HepG2 (cell line): Measurements from ENCODE around the gene CAMK1D. TPM values are rescaled to one million over a fixed set of nuclear protein-coding genes. Genes with fewer than 3 reads are reported as not detected.

ENCODE experiments used
- ATAC-seq: fragments of 200-7000 bp; cut with Tn5 transposase; 3 replicates; pipeline ENCODE4 v1.9.1; 2020; ENCODE audit warnings: mild to moderate bottlenecking, moderate library complexity
- BruUV-seq: library from RNA; stranded (reverse); fragments of 400-500 nt; replicated peaks from 2 replicates; lab custom pipeline; 2021; lab: Mats Ljungman, UMichigan
- CTCF ChIA-PET: fragments of 300-600 bp; formaldehyde crosslinking; extraction: SDS; loops from one replicate; lab custom pipeline; 2021; ENCODE audit warnings: low total read pairs, inconsistent platforms, low intra/inter-chr PET ratio; lab: Yijun Ruan, JAX
- POLR2A ChIA-PET: fragments of 350-600 bp; sonication (Branson Sonifier 250); formaldehyde crosslinking; loops from one replicate; lab custom pipeline; 2020; ENCODE audit warnings: antibody characterized with exemption, inconsistent platforms; lab: Yijun Ruan, JAX
- DNase-seq: peaks from one replicate; pipeline ENCODE4 v3.0.0-alpha.2; 2015; ENCODE audit warnings: low spot score
- FAIRE-seq: peaks from 3 replicates; lab custom pipeline; 2011; peaks lifted over from hg19 to GRCh38; lab: Jason Lieb, UNC
- H2AFZ ChIP-seq: one replicate; pipeline ENCODE4 v1.6.1; 2011; ENCODE audit warnings: low read length, inconsistent platforms
- H3K27ac ChIP-seq: fragments of 300-600 bp; 3 replicates; pipeline ENCODE4 v1.8.0; 2011; ENCODE audit warnings: mixed run types, mild to moderate bottlenecking, mixed read lengths, low read length, inconsistent platforms; ENCODE audit not compliant: insufficient read depth; ENCODE audit errors: extremely low read length
- H3K27me3 ChIP-seq, 2 experiments: fragments of 200-600 bp in 1 of 2; 2 replicates in 1 of 2; 3 replicates in 1 of 2; pipeline versions ENCODE4 v1.6.0 to v1.8.0; 2011; ENCODE audit warnings: low read length in 2 of 2, mild to moderate bottlenecking in 2 of 2, moderate library complexity in 2 of 2, inconsistent platforms in 1 of 2; ENCODE audit not compliant: insufficient read depth in 2 of 2, control insufficient read depth in 1 of 2
- H3K36me3 ChIP-seq, 2 experiments: fragments of 200-600 bp in 1 of 2; replicated peaks in 1 of 2; 2 replicates in 1 of 2; 3 replicates in 1 of 2; pipeline versions ENCODE4 v1.5.1 to v1.8.0; 2011; ENCODE audit warnings: low read length in 2 of 2, inconsistent platforms in 1 of 2; ENCODE audit not compliant: insufficient read depth in 2 of 2, control insufficient read depth in 1 of 2
- H3K4me1 ChIP-seq: 2 replicates; pipeline ENCODE4 v1.5.1; 2012; ENCODE audit warnings: low read length, inconsistent platforms; ENCODE audit not compliant: insufficient read depth
- H3K4me2 ChIP-seq: 2 replicates; pipeline ENCODE4 v1.6.0; 2011; ENCODE audit warnings: low read depth, low read length, inconsistent platforms
- H3K4me3 ChIP-seq, 3 experiments: fragments of 200-600 bp in 1 of 3; sonication (generic), shearing (Covaris generic) in 1 of 3; replicated peaks in 1 of 3; 2 replicates each; pipeline ENCODE4 v1.5.1; 2011 to 2016; ENCODE audit warnings: low read length in 3 of 3, inconsistent platforms in 2 of 3, low read depth in 2 of 3, mild to moderate bottlenecking in 2 of 3, control low read depth in 1 of 3, mixed read lengths in 1 of 3; ENCODE audit not compliant: insufficient read depth in 1 of 3
- H3K79me2 ChIP-seq: one replicate; pipeline ENCODE4 v1.6.1; 2011; ENCODE audit warnings: low read length, inconsistent platforms; ENCODE audit not compliant: insufficient read depth
- H3K9ac ChIP-seq: 2 replicates; pipeline ENCODE4 v1.6.0; 2011; ENCODE audit warnings: mild to moderate bottlenecking, low read depth, low read length, inconsistent platforms; ENCODE audit not compliant: insufficient read depth
- H3K9me3 ChIP-seq: 2 replicates; pipeline ENCODE4 v1.5.1; 2012; ENCODE audit warnings: mild to moderate bottlenecking, low read length
- H4K20me1 ChIP-seq: 2 replicates; pipeline ENCODE4 v1.6.0; 2011; ENCODE audit warnings: inconsistent platforms, mild to moderate bottlenecking, low read length, moderate library complexity; ENCODE audit not compliant: insufficient read depth
- ETV6 ChIP-seq: sonication (generic); formaldehyde crosslinking; conservative IDR thresholded peaks from 2 replicates; pipeline ENCODE4 v1.4.0; 2020; ENCODE audit warnings: missing genetic modification reagents
- GZF1 ChIP-seq: sonication (generic); formaldehyde crosslinking; IDR thresholded peaks from 2 replicates; pipeline ENCODE4 v1.5.1; 2020; ENCODE audit warnings: mild to moderate bottlenecking, missing genetic modification reagents
- NBN ChIP-seq: fragments of 450-650 bp; conservative IDR thresholded peaks from 2 replicates; pipeline ENCODE4 v1.6.1; 2017
- NFE2L1 ChIP-seq: sonication (generic); formaldehyde crosslinking; IDR thresholded peaks from 2 replicates; pipeline ENCODE4 v1.4.0; 2020; ENCODE audit warnings: missing genetic modification reagents, mild to moderate bottlenecking, borderline replicate concordance
- RAD51 ChIP-seq: fragments of 450-650 bp; IDR thresholded peaks from 2 replicates; pipeline ENCODE4 v1.6.1; 2016; ENCODE audit warnings: borderline replicate concordance
- TSC22D2 ChIP-seq: sonication (generic); formaldehyde crosslinking; IDR thresholded peaks from 2 replicates; pipeline ENCODE4 v1.5.1; 2020; ENCODE audit warnings: missing genetic modification reagents, mild to moderate bottlenecking, borderline replicate concordance
- WGBS: methylation state at CpG from one replicate; pipeline ENCODE4 v1.1.6; 2017; ENCODE audit warnings: low lambda C conversion rate; 5-methylcytosine and 5-hydroxymethylcytosine counted together
- in situ Hi-C: cut with HindIII; loops from 2 replicates; pipeline ENCODE4 v1.10.0; 2017; ENCODE audit warnings: low pct_unique_long_range_greater_than_20kb; ENCODE audit not compliant: extremely low pct_ligation_motif_present
- intact Hi-C: fragments of 100-400 bp; cut with micrococcal nuclease; formaldehyde crosslinking; loops from one replicate; pipeline ENCODE4 v1.10.0; 2022; ENCODE audit not compliant: unreplicated experiment
- polyA plus RNA-seq, 8 experiments: library from polyadenylated mRNA; depleted of rRNA in 3 of 8; stranded (reverse) in 7 of 8; unstranded in 1 of 8; fragments of >200 nt; fragmentation: Illumina TruSeq in 4 of 8; extraction: Trizol in 4 of 8; gene quantifications; 2 replicates each; pipeline versions ENCODE4 v1.2.1 to v1.2.3, GENCODE V29; 2011 to 2016; ENCODE audit warnings: low read depth in 4 of 8, missing spikeins in 1 of 8, mixed read lengths in 1 of 8; ENCODE audit not compliant: insufficient read depth in 1 of 8
- total RNA-seq, 5 experiments: library from RNA; depleted of rRNA; stranded (reverse); fragments of >200 nt; fragmentation: Illumina TruSeq; extraction: Trizol; gene quantifications; 2 replicates each; pipeline ENCODE4 v1.2.3, GENCODE V29; 2016; ENCODE audit warnings: low read depth in 1 of 5
- TF ChIP-seq, protein P1 (sequence below): sonication (generic); formaldehyde crosslinking; IDR thresholded peaks from 2 replicates; pipeline ENCODE4 v1.9.0; 2021; ENCODE audit warnings: missing genetic modification reagents, borderline replicate concordance

CAMK1D gene
- total and polyA plus RNA-seq, 2 of the 13 experiments (the other 11 are each of a cell fraction or from before 2014, with no cell fraction given): under 0.01 TPM; not detected in 1

DNA sequence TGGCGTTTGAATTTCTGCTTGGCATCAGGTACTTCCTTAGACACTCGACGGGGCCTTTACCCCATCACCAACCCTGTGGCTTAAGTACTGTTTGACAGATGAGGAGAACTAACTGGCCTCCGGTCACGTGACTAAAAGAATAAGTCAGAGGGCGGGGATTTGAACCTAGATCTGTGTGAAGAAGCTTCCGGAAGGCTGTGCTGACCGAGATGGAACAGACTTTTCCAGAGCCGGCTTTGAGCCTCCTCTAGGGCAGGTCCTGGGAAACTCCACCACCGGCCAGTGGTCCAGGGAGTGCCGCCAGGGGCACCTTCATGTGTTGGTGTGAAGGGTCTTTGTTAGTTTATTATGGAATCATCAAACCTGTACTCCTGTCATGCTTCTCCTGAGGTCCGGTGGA lies 26.9 kb downstream of the CAMK1D start:
- DNase-seq (no peak), ATAC-seq (no peak), FAIRE-seq (no peak)
- in situ Hi-C loops: no loop called here
- Histone ChIP-seq H3K4me2 (no peak overlapping the region), H3K36me3 (no peaks in the 10 kb centered on the region), H3K27me3 (peaks cover 2 to 3% of the 10 kb centered on the region in 2 experiments; a peak in 2 of 5 replicates), H3K79me2 (no peaks in the 10 kb centered on the region), H4K20me1 (no peaks in the 10 kb centered on the region), H3K4me3 (no peak overlapping the region), H3K9me3 (no peaks in the 10 kb centered on the region), H3K27ac (no peak overlapping the region)
- ChIA-PET POLR2A (no interaction called here), CTCF (no interaction called here)
- no TSS peak for BruUV-seq
- TF ChIP-seq NFE2L1: no peak
- no peak for TF ChIP-seq ETV6 (CRISPR knock-in tag)
- no peak for TF ChIP-seq TSC22D2 (CRISPR knock-in tag)
- TF ChIP-seq RAD51: peak; percentile 76
- TF ChIP-seq, protein P1, sequence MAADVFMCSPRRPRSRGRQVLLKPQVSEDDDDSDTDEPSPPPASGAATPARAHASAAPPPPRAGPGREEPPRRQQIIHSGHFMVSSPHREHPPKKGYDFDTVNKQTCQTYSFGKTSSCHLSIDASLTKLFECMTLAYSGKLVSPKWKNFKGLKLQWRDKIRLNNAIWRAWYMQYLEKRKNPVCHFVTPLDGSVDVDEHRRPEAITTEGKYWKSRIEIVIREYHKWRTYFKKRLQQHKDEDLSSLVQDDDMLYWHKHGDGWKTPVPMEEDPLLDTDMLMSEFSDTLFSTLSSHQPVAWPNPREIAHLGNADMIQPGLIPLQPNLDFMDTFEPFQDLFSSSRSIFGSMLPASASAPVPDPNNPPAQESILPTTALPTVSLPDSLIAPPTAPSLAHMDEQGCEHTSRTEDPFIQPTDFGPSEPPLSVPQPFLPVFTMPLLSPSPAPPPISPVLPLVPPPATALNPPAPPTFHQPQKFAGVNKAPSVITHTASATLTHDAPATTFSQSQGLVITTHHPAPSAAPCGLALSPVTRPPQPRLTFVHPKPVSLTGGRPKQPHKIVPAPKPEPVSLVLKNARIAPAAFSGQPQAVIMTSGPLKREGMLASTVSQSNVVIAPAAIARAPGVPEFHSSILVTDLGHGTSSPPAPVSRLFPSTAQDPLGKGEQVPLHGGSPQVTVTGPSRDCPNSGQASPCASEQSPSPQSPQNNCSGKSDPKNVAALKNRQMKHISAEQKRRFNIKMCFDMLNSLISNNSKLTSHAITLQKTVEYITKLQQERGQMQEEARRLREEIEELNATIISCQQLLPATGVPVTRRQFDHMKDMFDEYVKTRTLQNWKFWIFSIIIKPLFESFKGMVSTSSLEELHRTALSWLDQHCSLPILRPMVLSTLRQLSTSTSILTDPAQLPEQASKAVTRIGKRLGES (CRISPR knock-in tag): no peak
- no peak for TF ChIP-seq NBN
- TF ChIP-seq GZF1 (CRISPR knock-in tag): no peak
- TF ChIP-seq, all 625 proteins: peak for 1
- Histone ChIP-seq H3K9ac (no peak overlapping the region), H3K4me1 (no peaks in the 10 kb centered on the region), H2AFZ (no peak overlapping the region)
- intact Hi-C loops: no loop called here
- 37% methylated on average over 10 of the region's 12 CpGs for WGBS
